ENCODE data around the gene IGFBPL1. TPM values are rescaled to one million over a fixed set of nuclear protein-coding genes. Genes with fewer than 3 reads are reported as not detected.

Gene IGFBPL1
- total and polyA plus RNA-seq, 2 of the 13 experiments (the other 11 are each of a cell fraction or from before 2014, with no cell fraction given) = 0.24 TPM; not detected in 1

DNA sequence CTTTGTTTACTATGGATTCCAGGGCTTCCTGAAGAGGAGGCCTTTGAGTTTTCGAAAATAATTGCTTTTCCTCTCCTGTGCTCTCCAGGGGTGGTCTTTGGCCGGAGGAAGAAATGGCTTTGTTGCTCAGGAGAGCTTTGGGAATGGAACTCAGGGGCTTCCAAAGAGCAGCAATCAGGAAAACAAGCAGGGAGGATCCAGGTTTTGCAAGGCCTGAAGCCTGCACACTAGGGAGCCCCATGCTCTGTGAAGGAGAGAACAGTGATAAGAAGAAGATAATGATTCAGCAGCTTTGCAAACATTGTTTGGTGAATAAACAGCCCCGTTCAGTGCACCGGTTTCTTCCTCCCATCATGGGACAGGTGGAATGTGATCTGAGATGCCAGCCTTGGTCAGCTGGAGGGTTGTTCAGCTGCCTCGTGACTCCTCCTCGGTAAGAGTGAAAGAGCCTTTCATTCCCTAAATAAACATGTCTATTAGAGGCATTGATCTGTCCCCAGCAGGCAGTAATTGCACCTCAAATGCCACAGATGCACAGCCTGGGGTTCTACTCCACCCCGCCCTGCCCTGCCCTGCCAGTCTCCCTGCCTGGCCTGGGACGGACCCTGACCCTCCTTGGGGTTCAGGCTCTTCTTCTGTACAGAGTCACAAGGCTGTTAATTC, 43.3 kb downstream of the IGFBPL1 start (continued):
- 0 out of 2 replicates have a peak, but pooled peaks have one; percentile 44 for TF ChIP-seq SMAD1 (CRISPR knock-in tag; IDR thresholded peaks at IDR 0.05; ENCODE audit: borderline replicate concordance, low read depth)
- TF ChIP-seq BCL6 (CRISPR knock-in tag; IDR thresholded peaks at IDR 0.05) = peak; percentile 88
- TF ChIP-seq ZFX (CRISPR knock-in tag; IDR thresholded peaks at IDR 0.05; ENCODE audit: low read depth) = peak; percentile 85
- TF ChIP-seq, protein P1, sequence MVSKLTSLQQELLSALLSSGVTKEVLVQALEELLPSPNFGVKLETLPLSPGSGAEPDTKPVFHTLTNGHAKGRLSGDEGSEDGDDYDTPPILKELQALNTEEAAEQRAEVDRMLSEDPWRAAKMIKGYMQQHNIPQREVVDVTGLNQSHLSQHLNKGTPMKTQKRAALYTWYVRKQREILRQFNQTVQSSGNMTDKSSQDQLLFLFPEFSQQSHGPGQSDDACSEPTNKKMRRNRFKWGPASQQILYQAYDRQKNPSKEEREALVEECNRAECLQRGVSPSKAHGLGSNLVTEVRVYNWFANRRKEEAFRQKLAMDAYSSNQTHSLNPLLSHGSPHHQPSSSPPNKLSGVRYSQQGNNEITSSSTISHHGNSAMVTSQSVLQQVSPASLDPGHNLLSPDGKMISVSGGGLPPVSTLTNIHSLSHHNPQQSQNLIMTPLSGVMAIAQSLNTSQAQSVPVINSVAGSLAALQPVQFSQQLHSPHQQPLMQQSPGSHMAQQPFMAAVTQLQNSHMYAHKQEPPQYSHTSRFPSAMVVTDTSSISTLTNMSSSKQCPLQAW (CRISPR knock-in tag; IDR thresholded peaks at IDR 0.05) = peak; percentile 79
- peak; percentile 58; the same call in 1 of the 2 replicates for TF ChIP-seq ZNF343 (CRISPR knock-in tag; IDR thresholded peaks at IDR 0.05)
- no peak for TF ChIP-seq RARG (CRISPR knock-in tag; IDR thresholded peaks at IDR 0.05; ENCODE audit: low read depth)
- peak; percentile 91 for TF ChIP-seq RXRA (CRISPR knock-in tag; IDR thresholded peaks at IDR 0.05)
- peak; percentile 93 for TF ChIP-seq HDAC2 (CRISPR knock-in tag; IDR thresholded peaks at IDR 0.05)
- TF ChIP-seq ZNF577 (CRISPR knock-in tag; IDR thresholded peaks at IDR 0.05; ENCODE audit: borderline replicate concordance, low read depth) = no peak
- peak; percentile 63; the same call in 1 of the 2 replicates for TF ChIP-seq HNF4G (IDR thresholded peaks at IDR 0.05; ENCODE audit: borderline replicate concordance, low read depth, low read length)
- peak; percentile 82; the same call in 1 of the 2 replicates for TF ChIP-seq HNF4G (CRISPR knock-in tag; IDR thresholded peaks at IDR 0.05; ENCODE audit: borderline replicate concordance, low read depth)
- TF ChIP-seq SOX5 (CRISPR knock-in tag; IDR thresholded peaks at IDR 0.05; ENCODE audit: borderline replicate concordance) = peak; percentile 89
- 0 out of 2 replicates have a peak, but pooled peaks have one; percentile 28 for TF ChIP-seq ZKSCAN1 (IDR thresholded peaks at IDR 0.05; ENCODE audit: low read length)
- TF ChIP-seq, protein P2, sequence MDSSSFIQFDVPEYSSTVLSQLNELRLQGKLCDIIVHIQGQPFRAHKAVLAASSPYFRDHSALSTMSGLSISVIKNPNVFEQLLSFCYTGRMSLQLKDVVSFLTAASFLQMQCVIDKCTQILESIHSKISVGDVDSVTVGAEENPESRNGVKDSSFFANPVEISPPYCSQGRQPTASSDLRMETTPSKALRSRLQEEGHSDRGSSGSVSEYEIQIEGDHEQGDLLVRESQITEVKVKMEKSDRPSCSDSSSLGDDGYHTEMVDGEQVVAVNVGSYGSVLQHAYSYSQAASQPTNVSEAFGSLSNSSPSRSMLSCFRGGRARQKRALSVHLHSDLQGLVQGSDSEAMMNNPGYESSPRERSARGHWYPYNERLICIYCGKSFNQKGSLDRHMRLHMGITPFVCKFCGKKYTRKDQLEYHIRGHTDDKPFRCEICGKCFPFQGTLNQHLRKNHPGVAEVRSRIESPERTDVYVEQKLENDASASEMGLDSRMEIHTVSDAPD (CRISPR knock-in tag; IDR thresholded peaks at IDR 0.05) = peak; percentile 88; the same call in 1 of the 2 replicates
- TF ChIP-seq RXRB (CRISPR knock-in tag; IDR thresholded peaks at IDR 0.05; ENCODE audit: borderline replicate concordance) = peak; percentile 92
- peak; percentile 47 for TF ChIP-seq ASH2L (IDR thresholded peaks at IDR 0.05; ENCODE audit: insufficient read length, low read depth, low read length)
- peak; percentile 88 for TF ChIP-seq ZBTB7B (CRISPR knock-in tag; IDR thresholded peaks at IDR 0.05)
- 0 out of 2 replicates have a peak, but pooled peaks have one; percentile 15 for TF ChIP-seq ZNF121 (CRISPR knock-in tag; IDR thresholded peaks at IDR 0.05)
- TF ChIP-seq, protein P3, sequence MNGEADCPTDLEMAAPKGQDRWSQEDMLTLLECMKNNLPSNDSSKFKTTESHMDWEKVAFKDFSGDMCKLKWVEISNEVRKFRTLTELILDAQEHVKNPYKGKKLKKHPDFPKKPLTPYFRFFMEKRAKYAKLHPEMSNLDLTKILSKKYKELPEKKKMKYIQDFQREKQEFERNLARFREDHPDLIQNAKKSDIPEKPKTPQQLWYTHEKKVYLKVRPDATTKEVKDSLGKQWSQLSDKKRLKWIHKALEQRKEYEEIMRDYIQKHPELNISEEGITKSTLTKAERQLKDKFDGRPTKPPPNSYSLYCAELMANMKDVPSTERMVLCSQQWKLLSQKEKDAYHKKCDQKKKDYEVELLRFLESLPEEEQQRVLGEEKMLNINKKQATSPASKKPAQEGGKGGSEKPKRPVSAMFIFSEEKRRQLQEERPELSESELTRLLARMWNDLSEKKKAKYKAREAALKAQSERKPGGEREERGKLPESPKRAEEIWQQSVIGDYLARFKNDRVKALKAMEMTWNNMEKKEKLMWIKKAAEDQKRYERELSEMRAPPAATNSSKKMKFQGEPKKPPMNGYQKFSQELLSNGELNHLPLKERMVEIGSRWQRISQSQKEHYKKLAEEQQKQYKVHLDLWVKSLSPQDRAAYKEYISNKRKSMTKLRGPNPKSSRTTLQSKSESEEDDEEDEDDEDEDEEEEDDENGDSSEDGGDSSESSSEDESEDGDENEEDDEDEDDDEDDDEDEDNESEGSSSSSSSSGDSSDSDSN (CRISPR knock-in tag; IDR thresholded peaks at IDR 0.05) = peak; percentile 77
- peak; percentile 52; the same call in 1 of the 2 replicates for TF ChIP-seq TBX3 (IDR thresholded peaks at IDR 0.05; ENCODE audit: borderline replicate concordance)
- peak; percentile 56 to 62; a peak in 3 of 4 replicates for TF ChIP-seq MAFK (conservative IDR thresholded peaks at IDR 0.05 in 1 of 2, IDR thresholded peaks at IDR 0.05 in 1 of 2; ENCODE audit: low read length in 2 of 2)
- peak; percentile 100 for TF ChIP-seq ARNTL (CRISPR knock-in tag; IDR thresholded peaks at IDR 0.05)
- peak; percentile 68 for TF ChIP-seq KAT8 (CRISPR knock-in tag; IDR thresholded peaks at IDR 0.05)
- TF ChIP-seq ZNF766 (CRISPR knock-in tag; IDR thresholded peaks at IDR 0.05; ENCODE audit: borderline replicate concordance) = 0 out of 2 replicates have a peak, but pooled peaks have one; percentile 44

Measured in HepG2 (cell line).